Osteoblast (primary cell): ENCODE results near the gene FOS. TPM values are rescaled to one million over a fixed set of nuclear protein-coding genes. Genes with fewer than 3 reads are reported as not detected.

Source experiments
- DNase-seq: peaks from one replicate; pipeline ENCODE4 v3.0.0; 2011; ENCODE audit warnings: low spot score, mixed read lengths; ENCODE audit not compliant: insufficient read length; ENCODE audit errors: missing footprints
- H2AFZ ChIP-seq: 2 replicates; pipeline ENCODE4 v1.6.0; 2011; ENCODE audit warnings: mild to moderate bottlenecking, low read length
- H3K27ac ChIP-seq: 2 replicates; pipeline ENCODE4 v1.5.1; 2011; ENCODE audit warnings: mild to moderate bottlenecking, low read depth, low read length, moderate library complexity
- H3K27me3 ChIP-seq: 2 replicates; pipeline ENCODE4 v1.6.0; 2012; ENCODE audit warnings: mild to moderate bottlenecking, control low read depth, inconsistent platforms, low read length, moderate library complexity; ENCODE audit not compliant: insufficient read depth
- H3K36me3 ChIP-seq: 2 replicates; pipeline ENCODE4 v1.5.1; 2011; ENCODE audit warnings: mild to moderate bottlenecking, low read length, control low read depth, moderate library complexity; ENCODE audit not compliant: insufficient read depth
- H3K4me1 ChIP-seq: 2 replicates; pipeline ENCODE4 v1.5.1; 2011; ENCODE audit warnings: mild to moderate bottlenecking, low read length, control low read depth, moderate library complexity; ENCODE audit not compliant: insufficient read depth
- H3K4me2 ChIP-seq: 2 replicates; pipeline ENCODE4 v1.6.0; 2011; ENCODE audit warnings: mild to moderate bottlenecking, low read length; ENCODE audit not compliant: insufficient read depth
- H3K4me3 ChIP-seq: fragments of 200-600 bp; sonication (generic); 3 replicates; pipeline ENCODE4 v1.5.1; 2012; ENCODE audit warnings: mild to moderate bottlenecking, low read length, inconsistent platforms; ENCODE audit not compliant: insufficient read depth
- H3K79me2 ChIP-seq: 2 replicates; pipeline ENCODE4 v1.6.0; 2012; ENCODE audit warnings: mild to moderate bottlenecking, low read length, control low read depth, inconsistent platforms; ENCODE audit not compliant: insufficient read depth
- H3K9me3 ChIP-seq: 2 replicates; pipeline ENCODE4 v1.5.1; 2011; ENCODE audit warnings: low read depth, low read length, control low read depth
- H4K20me1 ChIP-seq: 2 replicates; pipeline ENCODE4 v1.6.0; 2012; ENCODE audit warnings: mild to moderate bottlenecking, low read length, control low read depth; ENCODE audit not compliant: insufficient read depth
- CTCF ChIP-seq: IDR thresholded peaks from 2 replicates; pipeline ENCODE4 v1.5.1; 2011; ENCODE audit warnings: mild to moderate bottlenecking, low read depth, low read length, moderate library complexity; ENCODE audit errors: extremely low read depth
- total RNA-seq: library from RNA; depleted of rRNA; stranded (reverse); fragments of >200 nt; gene quantifications from 2 replicates; pipeline ENCODE4 v1.2.3, GENCODE V29; 2012

FOS gene
- total RNA-seq, 1 donor: 42.3 TPM

- Histone ChIP-seq H3K4me3 (no peak overlapping the region), H3K9me3 (no peaks in the 10 kb centered on the region)
Measured at GRCh38 chr14:75250800-75251199, 27.8 kb upstream of the FOS start.

GRCh38 chr14:75252254-75252837 lies 26.3 kb upstream of the FOS start:
- H3K36me3 ChIP-seq: no peaks in the 10 kb centered on the region
- TF ChIP-seq CTCF: no peak
- no peak for DNase-seq
- peaks cover 4% of the 10 kb centered on the region for H3K4me1 ChIP-seq
- H3K79me2 ChIP-seq: no peaks in the 10 kb centered on the region
- no peak overlapping the region for H3K4me2 ChIP-seq
- no peak overlapping the region for H3K4me3 ChIP-seq
- no peak overlapping the region for H3K27ac ChIP-seq
- no peaks in the 10 kb centered on the region for H4K20me1 ChIP-seq
- H3K9me3 ChIP-seq: no peaks in the 10 kb centered on the region
- no peak overlapping the region for H2AFZ ChIP-seq
- peaks cover 9% of the 10 kb centered on the region for H3K27me3 ChIP-seq

More at GRCh38 chr14:75250800-75251199, 27.8 kb upstream of the FOS start:
- Histone ChIP-seq H4K20me1 (no peaks in the 10 kb centered on the region), H3K4me2 (no peak overlapping the region), H3K79me2 (no peaks in the 10 kb centered on the region), H3K27ac (no peak overlapping the region), H3K27me3 (peaks cover 9% of the 10 kb centered on the region), H3K4me1 (no peaks in the 10 kb centered on the region), H3K36me3 (no peaks in the 10 kb centered on the region), H2AFZ (no peak overlapping the region)
- no peak for DNase-seq
- TF ChIP-seq CTCF: no peak

- no peak overlapping the region for H3K4me3 ChIP-seq
- H3K79me2 ChIP-seq: no peaks in the 10 kb centered on the region
- H4K20me1 ChIP-seq: no peaks in the 10 kb centered on the region
- no peaks in the 10 kb centered on the region for H3K36me3 ChIP-seq
- DNase-seq: peak; percentile 36
- no peak overlapping the region for H3K4me2 ChIP-seq
- peaks cover 9% of the 10 kb centered on the region for H3K27me3 ChIP-seq
- peaks cover 16% of the 10 kb centered on the region for H3K4me1 ChIP-seq
- no peak for TF ChIP-seq CTCF
- H3K27ac ChIP-seq: no peak overlapping the region
- no peak overlapping the region for H2AFZ ChIP-seq
- no peaks in the 10 kb centered on the region for H3K9me3 ChIP-seq
Measured at GRCh38 chr14:75254381-75254822, 24.2 kb upstream of the FOS start.

- no peaks in the 10 kb centered on the region for H3K79me2 ChIP-seq
- no peaks in the 10 kb centered on the region for H3K36me3 ChIP-seq
- peaks cover 22% of the 10 kb centered on the region for H3K4me1 ChIP-seq
- no peak overlapping the region for H3K4me2 ChIP-seq
- H4K20me1 ChIP-seq: no peaks in the 10 kb centered on the region
- peaks cover 9% of the 10 kb centered on the region for H3K27me3 ChIP-seq
- H2AFZ ChIP-seq: no peak overlapping the region
- peak; percentile 5 for DNase-seq
- H3K4me3 ChIP-seq: no peak overlapping the region
- H3K27ac ChIP-seq: no peak overlapping the region
- no peaks in the 10 kb centered on the region for H3K9me3 ChIP-seq
- no peak for TF ChIP-seq CTCF
Measured at GRCh38 chr14:75254901-75255584, 23.6 kb upstream of the FOS start.
